ENCODE results near the gene BCL7B. TPM values are rescaled to one million over a fixed set of nuclear protein-coding genes. Genes with fewer than 3 reads are reported as not detected.

The BCL7B gene
- polyA plus RNA-seq, 1 donor (not counting 4 experiments of a cell fraction or from before 2014, with no cell fraction given): 41.0 TPM

GRCh38 chr7:73596191-73597065 is 38.9 kb upstream of the BCL7B start:
- H3K4me2 ChIP-seq (ENCODE audit: control insufficient read depth, extremely low read depth, insufficient read depth, low read depth, low read length): no peak overlapping the region
- no peaks in the 10 kb centered on the region for H3K79me2 ChIP-seq (ENCODE audit: control insufficient read depth, insufficient read depth, low read length)
- no peaks in the 10 kb centered on the region for H3K9me1 ChIP-seq (ENCODE audit: control insufficient read depth, extremely low read depth, insufficient read depth, low read length)
- peaks cover 9% of the 10 kb centered on the region for H3K27me3 ChIP-seq (ENCODE audit: control insufficient read depth, extremely low read depth, insufficient read depth, low read length)
- FAIRE-seq (no peak), DNase-seq (ENCODE audit: low read depth, low spot score) (no peak)
- no peaks in the 10 kb centered on the region for H3K4me1 ChIP-seq (ENCODE audit: control insufficient read depth, extremely low read depth, insufficient read depth, low read length)
- H4K20me1 ChIP-seq (ENCODE audit: control insufficient read depth, extremely low read depth, insufficient read depth, low read length): no peaks in the 10 kb centered on the region
- no peak overlapping the region for H3K27ac ChIP-seq (ENCODE audit: control insufficient read depth, insufficient read depth, low read length)
- H3K9me3 ChIP-seq (ENCODE audit: control insufficient read depth, low read depth, low read length): no peaks in the 10 kb centered on the region
- dilution Hi-C loops (cut with MboI; ENCODE audit: extremely low pct_ligation_motif_present, low sequenced_read_pairs): no loop called here
- no peak overlapping the region for H2AFZ ChIP-seq (ENCODE audit: control insufficient read depth, low read length)
- H3K36me3 ChIP-seq (ENCODE audit: control insufficient read depth in 2 of 2, extremely low read depth in 1 of 2, insufficient read depth in 2 of 2, low read length in 2 of 2): no peaks in the 10 kb centered on the region
- H3K4me3 ChIP-seq (ENCODE audit: control insufficient read depth in 2 of 3, extremely low read depth in 1 of 3, insufficient read depth in 2 of 3, low read depth in 1 of 3, low read length in 3 of 3): no peak overlapping the region
- TF ChIP-seq CTCF (optimal IDR thresholded peaks at IDR 0.05 in 1 of 3, IDR thresholded peaks at IDR 0.05 in 1 of 3, conservative IDR thresholded peaks at IDR 0.05 in 1 of 3; ENCODE audit: extremely low read depth in 1 of 3, insufficient read depth in 2 of 3, low read length in 3 of 3) (no peak), EZH2 (IDR thresholded peaks at IDR 0.05; ENCODE audit: low read length) (no peak)
- H3K9ac ChIP-seq (ENCODE audit: control insufficient read depth, extremely low read depth, insufficient read depth, low read length): no peak overlapping the region

GRCh38 chr7:73595358-73595757 is 37.9 kb upstream of the BCL7B start:
- Histone ChIP-seq H3K27ac (ENCODE audit: control insufficient read depth, insufficient read depth, low read length) (no peak overlapping the region), H3K9me1 (ENCODE audit: control insufficient read depth, extremely low read depth, insufficient read depth, low read length) (no peaks in the 10 kb centered on the region), H3K36me3 (ENCODE audit: control insufficient read depth in 2 of 2, extremely low read depth in 1 of 2, insufficient read depth in 2 of 2, low read length in 2 of 2) (no peaks in the 10 kb centered on the region), H4K20me1 (ENCODE audit: control insufficient read depth, extremely low read depth, insufficient read depth, low read length) (no peaks in the 10 kb centered on the region), H3K9ac (ENCODE audit: control insufficient read depth, extremely low read depth, insufficient read depth, low read length) (no peak overlapping the region), H2AFZ (ENCODE audit: control insufficient read depth, low read length) (no peak overlapping the region), H3K79me2 (ENCODE audit: control insufficient read depth, insufficient read depth, low read length) (no peaks in the 10 kb centered on the region), H3K4me3 (ENCODE audit: control insufficient read depth in 2 of 3, extremely low read depth in 1 of 3, insufficient read depth in 2 of 3, low read depth in 1 of 3, low read length in 3 of 3) (no peak overlapping the region), H3K9me3 (ENCODE audit: control insufficient read depth, low read depth, low read length) (no peaks in the 10 kb centered on the region), H3K27me3 (ENCODE audit: control insufficient read depth, extremely low read depth, insufficient read depth, low read length) (peaks cover 9% of the 10 kb centered on the region), H3K4me2 (ENCODE audit: control insufficient read depth, extremely low read depth, insufficient read depth, low read depth, low read length) (no peak overlapping the region), H3K4me1 (ENCODE audit: control insufficient read depth, extremely low read depth, insufficient read depth, low read length) (no peaks in the 10 kb centered on the region)
- dilution Hi-C loops (cut with MboI; ENCODE audit: extremely low pct_ligation_motif_present, low sequenced_read_pairs): no loop called here
- DNase-seq (ENCODE audit: low read depth, low spot score) (no peak), FAIRE-seq (no peak)
- TF ChIP-seq EZH2 (IDR thresholded peaks at IDR 0.05; ENCODE audit: low read length): no peak
- no peak for TF ChIP-seq CTCF (optimal IDR thresholded peaks at IDR 0.05 in 1 of 3, IDR thresholded peaks at IDR 0.05 in 1 of 3, conservative IDR thresholded peaks at IDR 0.05 in 1 of 3; ENCODE audit: extremely low read depth in 1 of 3, insufficient read depth in 2 of 3, low read length in 3 of 3)
